HG03196 (cell line): ENCODE results near the gene ATP5F1E.
"Not testable (repeated sequence)": the region's sequence is repeated elsewhere in the genome, so short reads cannot be mapped to it uniquely, and the experiment has no call there.

Experiments used
- ATAC-seq: cut with Tn5 transposase; IDR thresholded peaks from one replicate; pipeline ENCODE4 v1.9.1; 2021; ENCODE audit not compliant: unreplicated experiment

ATP5F1E gene

GRCh38 chr20:58992911-58993310, 39.2 kb downstream of the ATP5F1E start:
- ATAC-seq: no peak

- ATAC-seq: no peak
Observed at GRCh38 chr20:58991715-58992114, 40.4 kb downstream of the ATP5F1E start.

- no peak for ATAC-seq
Observed at GRCh38 chr20:58990651-58991445, 41.3 kb downstream of the ATP5F1E start.

GRCh38 chr20:58989196-58989595, 42.9 kb downstream of the ATP5F1E start:
- no peak for ATAC-seq

- no peak for ATAC-seq
Observed at GRCh38 chr20:58988565-58988882, 43.6 kb downstream of the ATP5F1E start.

GRCh38 chr20:58987790-58988564, 44.2 kb downstream of the ATP5F1E start:
- ATAC-seq: no peak

GRCh38 chr20:58986968-58987517, 45.1 kb downstream of the ATP5F1E start:
- ATAC-seq: no peak

GRCh38 chr20:58986286-58986967, 45.7 kb downstream of the ATP5F1E start:
- no peak for ATAC-seq

GRCh38 chr20:58985656-58986055, 46.5 kb downstream of the ATP5F1E start:
- ATAC-seq: no peak

- ATAC-seq: no peak
Observed at GRCh38 chr20:58984691-58985090, 47.4 kb downstream of the ATP5F1E start.

GRCh38 chr20:58983115-58983468, 49.0 kb downstream of the ATP5F1E start:
- not testable (repeated sequence) for ATAC-seq

GRCh38 chr20:58982406-58983114, 49.6 kb downstream of the ATP5F1E start:
- no peak for ATAC-seq

GRCh38 chr20:58981628-58982364, 50.3 kb downstream of the ATP5F1E start:
- ATAC-seq: peak; percentile 31

GRCh38 chr20:58980711-58981627, 51.2 kb downstream of the ATP5F1E start, which contains the start of gene NELFCD:
Gene NELFCD, plus strand, starts transcription at chr20:58981256. Its CDS starts 54 bp downstream, at chr20:58981310.
- peak; percentile 78 for ATAC-seq

GRCh38 chr20:58978351-58979190, 53.6 kb downstream of the ATP5F1E start:
- no peak for ATAC-seq

- ATAC-seq: no peak
Observed at GRCh38 chr20:58976061-58976730, 55.9 kb downstream of the ATP5F1E start.
